HCT116 (cell line): Measurements from ENCODE around the gene AUP1. TPM values are rescaled to one million over a fixed set of nuclear protein-coding genes. Genes with fewer than 3 reads are reported as not detected.
"Not testable (repeated sequence)": the region's sequence is repeated elsewhere in the genome, so short reads cannot be mapped to it uniquely, and the experiment has no call there.

Experiments
- ATAC-seq: fragments of 200-7000 bp; cut with Tn5 transposase; 2 replicates; pipeline ENCODE4 v1.9.1; 2020; ENCODE audit warnings: mild to moderate bottlenecking, moderate library complexity
- BruUV-seq: library from RNA; stranded (reverse); fragments of 400-500 nt; replicated peaks from 2 replicates; lab custom pipeline; 2021; lab: Mats Ljungman, UMichigan
- CTCF ChIA-PET: fragments of 300-600 bp; sonication (Branson Sonifier 250); formaldehyde crosslinking; loops from one replicate; lab custom pipeline; 2021; ENCODE audit warnings: antibody characterized with exemption; lab: Charles Lee
- POLR2A ChIA-PET: fragments of 300-600, 350-600 bp; sonication (Branson Sonifier 250); formaldehyde crosslinking; loops from one replicate; lab custom pipeline; 2021; ENCODE audit warnings: antibody characterized with exemption; lab: Charles Lee
- RAD21 ChIA-PET, 2 experiments: fragments of 300-600 bp; sonication (Branson Sonifier 250); formaldehyde crosslinking; loops; one replicate each; lab custom pipeline; 2023; ENCODE audit warnings: low total read pairs in 2 of 2; ENCODE audit not compliant: uncharacterized antibody in 2 of 2, unreplicated experiment in 2 of 2, low non-redundant PET in 1 of 2; lab: Charles Lee
- DNase-seq: peaks from one replicate; pipeline ENCODE4 v3.0.0-alpha.2; 2010; ENCODE audit warnings: low read depth, low spot score
- H2AFZ ChIP-seq: fragments of 200-600 bp; shearing (Covaris generic), sonication (generic); 2 replicates; pipeline ENCODE4 v1.6.1; 2017; ENCODE audit warnings: low read depth, mixed run types, mixed read lengths, antibody characterized with exemption, low read length; ENCODE audit not compliant: poor library complexity, severe bottlenecking
- H3K27ac ChIP-seq: 2 replicates; pipeline ENCODE4 v1.5.1; 2012; ENCODE audit warnings: low read depth, low read length
- H3K27me3 ChIP-seq: fragments of 200-600 bp; sonication (generic); 2 replicates; pipeline ENCODE4 v1.6.1; 2016; ENCODE audit warnings: mixed run types, low read length, mixed read lengths; ENCODE audit not compliant: insufficient read depth
- H3K36me3 ChIP-seq, 2 experiments: fragments of 200-500 bp in 1 of 2; fragments of 200-600 bp in 1 of 2; sonication (Bioruptor generic) in 1 of 2; sonication (generic) in 1 of 2; 2 replicates each; pipeline versions ENCODE4 v1.5.1 to v1.6.1; 2014 to 2016; ENCODE audit warnings: low read length in 2 of 2, inconsistent platforms in 1 of 2, mixed read lengths in 1 of 2, mixed run types in 1 of 2; ENCODE audit not compliant: insufficient read depth in 2 of 2, control insufficient read depth in 1 of 2
- H3K4me1 ChIP-seq, 2 experiments: fragments of 200-600 bp in 1 of 2; sonication (generic) in 1 of 2; 2 replicates each; pipeline versions ENCODE4 v1.5.1 to v1.6.1; 2012 to 2017; ENCODE audit warnings: low read length in 2 of 2, inconsistent platforms in 1 of 2, mild to moderate bottlenecking in 1 of 2, mixed read lengths in 1 of 2, mixed run types in 1 of 2, moderate library complexity in 1 of 2; ENCODE audit not compliant: insufficient read depth in 2 of 2, control insufficient read depth in 1 of 2
- H3K4me2 ChIP-seq: fragments of 200-600 bp; sonication (generic); 2 replicates; pipeline ENCODE4 v1.6.1; 2017; ENCODE audit warnings: mixed run types, low read length, mixed read lengths
- H3K4me3 ChIP-seq, 2 experiments: fragments of 200-600 bp in 1 of 2; sonication (generic) in 1 of 2; replicated peaks in 1 of 2; 2 replicates each; pipeline ENCODE4 v1.5.1; 2011 to 2016; ENCODE audit warnings: low read length in 2 of 2, control low read depth in 1 of 2, low read depth in 1 of 2, mild to moderate bottlenecking in 1 of 2, mixed read lengths in 1 of 2, mixed run types in 1 of 2
- H3K79me2 ChIP-seq: fragments of 200-600 bp; sonication (generic); 2 replicates; pipeline ENCODE4 v1.6.1; 2017; ENCODE audit warnings: mild to moderate bottlenecking, mixed run types, low read length, moderate library complexity, mixed read lengths; ENCODE audit not compliant: insufficient read depth
- H3K9ac ChIP-seq: fragments of 200-600 bp; sonication (generic); 2 replicates; pipeline ENCODE4 v1.6.1; 2016; ENCODE audit warnings: low read length, mixed read lengths
- H3K9me2 ChIP-seq: fragments of 200-600 bp; sonication (generic), shearing (Covaris generic); 2 replicates; pipeline ENCODE4 v1.6.1; 2017; ENCODE audit warnings: mixed run types, mild to moderate bottlenecking, moderate library complexity; ENCODE audit not compliant: insufficient read depth
- H3K9me3 ChIP-seq, 2 experiments: fragments of 200-500 bp in 1 of 2; fragments of 200-600 bp in 1 of 2; sonication (Bioruptor generic) in 1 of 2; sonication (generic) in 1 of 2; 2 replicates each; pipeline ENCODE4 v1.6.1; 2014 to 2017; ENCODE audit warnings: low read length in 2 of 2, mixed read lengths in 2 of 2, inconsistent platforms in 1 of 2, low read depth in 1 of 2, mild to moderate bottlenecking in 1 of 2, mixed run types in 1 of 2, moderate library complexity in 1 of 2; ENCODE audit not compliant: control insufficient read depth in 1 of 2, insufficient read depth in 1 of 2
- H4K20me1 ChIP-seq: fragments of 200-600 bp; sonication (generic), shearing (Covaris generic); 2 replicates; pipeline ENCODE4 v1.6.1; 2017; ENCODE audit warnings: mixed run types, mild to moderate bottlenecking, moderate library complexity; ENCODE audit not compliant: insufficient read depth
- CEBPB ChIP-seq: IDR thresholded peaks from 2 replicates; pipeline ENCODE4 v1.6.1; 2012; ENCODE audit warnings: low read depth
- CTCF ChIP-seq, 3 experiments: fragments of 200-600 bp in 1 of 3; sonication (generic) in 1 of 3; IDR thresholded peaks in 2 of 3; conservative IDR thresholded peaks in 1 of 3; 2 replicates each; pipeline ENCODE4 v1.5.1; 2012 to 2017; ENCODE audit warnings: low read depth in 2 of 3, low read length in 2 of 3, antibody characterized with exemption in 1 of 3, borderline replicate concordance in 1 of 3, control low read depth in 1 of 3, mild to moderate bottlenecking in 1 of 3, mixed read lengths in 1 of 3, mixed run types in 1 of 3, moderate library complexity in 1 of 3; ENCODE audit not compliant: insufficient read depth in 1 of 3
- ELF1 ChIP-seq: IDR thresholded peaks from 2 replicates; pipeline ENCODE4 v1.6.1; 2012; ENCODE audit warnings: low read depth, borderline replicate concordance
- EZH2phosphoT487 ChIP-seq: fragments of 200-600 bp; IDR thresholded peaks from 2 replicates; pipeline ENCODE4 v1.6.1; 2018; ENCODE audit warnings: antibody characterized with exemption, borderline replicate concordance
- MAX ChIP-seq: IDR thresholded peaks from 2 replicates; pipeline ENCODE4 v1.6.1; 2012
- POLR2A ChIP-seq: IDR thresholded peaks from 2 replicates; pipeline ENCODE4 v1.7.0; 2011; ENCODE audit warnings: borderline replicate concordance; ENCODE audit not compliant: insufficient read depth, insufficient read length; ENCODE audit errors: extremely low read depth
- RAD21 ChIP-seq: IDR thresholded peaks from 2 replicates; pipeline ENCODE4 v1.6.1; 2012; ENCODE audit warnings: low read depth, mild to moderate bottlenecking
- SIN3A ChIP-seq: IDR thresholded peaks from 2 replicates; pipeline ENCODE4 v1.6.1; 2012; ENCODE audit warnings: low read depth
- SP1 ChIP-seq: IDR thresholded peaks from 2 replicates; pipeline ENCODE4 v1.6.1; 2012; ENCODE audit warnings: low read depth
- SRF ChIP-seq: IDR thresholded peaks from 2 replicates; pipeline ENCODE4 v1.6.1; 2012; ENCODE audit warnings: low read depth
- TCF7L2 ChIP-seq: IDR thresholded peaks from 2 replicates; pipeline ENCODE4 v1.7.0; 2011; ENCODE audit warnings: borderline replicate concordance, inconsistent platforms; ENCODE audit not compliant: insufficient read depth, insufficient read length; ENCODE audit errors: extremely low read depth
- ZBTB33 ChIP-seq: IDR thresholded peaks from 2 replicates; pipeline ENCODE4 v1.6.1; 2011; ENCODE audit warnings: mild to moderate bottlenecking, low read length, moderate library complexity; ENCODE audit not compliant: insufficient replicate concordance; ENCODE audit errors: extremely low read depth
- ZFX ChIP-seq: fragments of 450-650 bp; IDR thresholded peaks from 2 replicates; pipeline ENCODE4 v1.6.1; 2017
- ZNF274 ChIP-seq: fragments of 200-500 bp; sonication (Bioruptor generic); IDR thresholded peaks from 2 replicates; pipeline ENCODE4 v1.6.1; 2014; ENCODE audit warnings: mild to moderate bottlenecking, low read depth, low read length, inconsistent platforms
- intact Hi-C: fragments of 100-400 bp; cut with micrococcal nuclease; formaldehyde crosslinking; loops from 2 replicates; pipeline ENCODE4 v1.10.0; 2022
- total RNA-seq: library from RNA; stranded (reverse); gene quantifications from one replicate; pipeline ENCODE4 v1.2.1, GENCODE V29; 2021; ENCODE audit not compliant: unreplicated experiment

Gene AUP1
- total RNA-seq, 1 experiment from 2014 or later: 116 TPM

- no peak for TF ChIP-seq CTCF (IDR thresholded peaks at IDR 0.05 in 2 of 3, conservative IDR thresholded peaks at IDR 0.05 in 1 of 3; ENCODE audit: borderline replicate concordance in 1 of 3, insufficient read depth in 1 of 3, low read depth in 2 of 3, low read length in 2 of 3)
- no peak for TF ChIP-seq SRF
- TF ChIP-seq, all 23 proteins: peak for 0
Measured at GRCh38 chr2:74562126-74562775, 32.7 kb upstream of the AUP1 start (continued).

- H3K36me3 ChIP-seq, ATAC-seq, H4K20me1 ChIP-seq, intact Hi-C loops, POLR2A ChIA-PET, RAD21 ChIA-PET, H2AFZ ChIP-seq, H3K4me3 ChIP-seq, CTCF ChIA-PET, H3K9me2 ChIP-seq, DNase-seq, BruUV-seq, H3K4me2 ChIP-seq, H3K9ac ChIP-seq, H3K79me2 ChIP-seq, H3K27me3 ChIP-seq, H3K27ac ChIP-seq, H3K9me3 ChIP-seq: not testable (repeated sequence)
- peaks cover 0 to 19% of the 10 kb centered on the region in 2 experiments; a peak in 1 of 4 replicates for H3K4me1 ChIP-seq
Measured at GRCh38 chr2:74561022-74561421, 31.5 kb upstream of the AUP1 start.

GRCh38 chr2:74560591-74560990 is 31.1 kb upstream of the AUP1 start:
- H3K4me2 ChIP-seq: no peak overlapping the region
- 0 out of 2 replicates have a peak, but pooled peaks have one; percentile 10 for ATAC-seq
- no peak for TF ChIP-seq SRF
- no peak for TF ChIP-seq EZH2phosphoT487
- TF ChIP-seq SIN3A: no peak
- no peak for TF ChIP-seq ZBTB33
- no peak for TF ChIP-seq ZFX
- no peak for TF ChIP-seq RAD21
- TF ChIP-seq CEBPB: no peak
- TF ChIP-seq TCF7L2: no peak
- no peak for TF ChIP-seq SP1
- no peak for TF ChIP-seq ZNF274
- TF ChIP-seq MAX: no peak
- no peak for TF ChIP-seq ELF1
- TF ChIP-seq POLR2A: no peak

More at GRCh38 chr2:74560591-74560990, 31.1 kb upstream of the AUP1 start:
- Histone ChIP-seq H3K9me3 (no peaks in the 10 kb centered on the region), H3K27ac (no peak overlapping the region; the same call in 1 of the 2 replicates), H3K27me3 (no peaks in the 10 kb centered on the region), H3K79me2 (no peaks in the 10 kb centered on the region; the same call in 1 of the 2 replicates), H3K9me2 (no peaks in the 10 kb centered on the region), H3K4me1 (peaks cover 3 to 24% of the 10 kb centered on the region in 2 experiments; a peak in 3 of 4 replicates), H2AFZ (no peak overlapping the region), H3K4me3 (no peak overlapping the region), H4K20me1 (no peaks in the 10 kb centered on the region), H3K9ac (no peak overlapping the region), H3K36me3 (peaks cover 7 to 9% of the 10 kb centered on the region in 2 experiments; a peak in 3 of 4 replicates)
- intact Hi-C loops: no loop called here
- no TSS peak for BruUV-seq
- ChIA-PET CTCF (no interaction called here), POLR2A (no interaction called here), RAD21 (no interaction called here)
- no peak for DNase-seq
